Thymus (tissue), 11 donors: ENCODE results near the gene HOXD9. TPM values are rescaled to one million over a fixed set of nuclear protein-coding genes. Genes with fewer than 3 reads are reported as not detected.

ENCODE experiments used
- DNase-seq, 9 donors: peaks; one replicate each; pipeline ENCODE4 v3.0.0-alpha.2; 2013; ENCODE audit warnings: low spot score in 9 of 9, low read depth in 6 of 9, missing footprints in 1 of 9
- H3K27ac ChIP-seq, 2 donors: one replicate each; pipeline ENCODE4 v1.5.1; 2013; ENCODE audit warnings: control low read depth in 1 of 2, low read depth in 1 of 2, low read length in 1 of 2, mild to moderate bottlenecking in 1 of 2, moderate library complexity in 1 of 2
- H3K27me3 ChIP-seq, 2 donors: one replicate each; pipeline ENCODE4 v1.5.1; 2013; ENCODE audit warnings: low read length in 1 of 2; ENCODE audit not compliant: control insufficient read depth in 2 of 2, insufficient read depth in 1 of 2
- H3K36me3 ChIP-seq, 2 donors: one replicate each; pipeline ENCODE4 v1.5.1; 2013; ENCODE audit warnings: low read length in 1 of 2, mild to moderate bottlenecking in 1 of 2, moderate library complexity in 1 of 2; ENCODE audit not compliant: control insufficient read depth in 2 of 2, insufficient read depth in 2 of 2
- H3K4me1 ChIP-seq, 2 donors: one replicate each; pipeline ENCODE4 v1.5.1; 2013; ENCODE audit warnings: low read length in 2 of 2; ENCODE audit not compliant: control insufficient read depth in 2 of 2, insufficient read depth in 2 of 2
- H3K4me3 ChIP-seq, 2 donors: one replicate each; pipeline ENCODE4 v1.5.1; 2013; ENCODE audit warnings: low read length in 2 of 2, control low read depth in 1 of 2, mild to moderate bottlenecking in 1 of 2
- H3K9me3 ChIP-seq, 2 donors: one replicate each; pipeline ENCODE4 v1.5.1; 2013; ENCODE audit warnings: low read length in 1 of 2, mild to moderate bottlenecking in 1 of 2; ENCODE audit not compliant: control insufficient read depth in 2 of 2, insufficient read depth in 1 of 2
- WGBS: extraction: QIAGEN DNeasy Blood & Tissue Kit; methylation state at CpG from one replicate; pipeline ENCODE4 v1.1.7; 2013; 5-methylcytosine and 5-hydroxymethylcytosine counted together
- polyA plus RNA-seq: library from polyadenylated mRNA; stranded (reverse); fragments of 200-250 nt; gene quantifications from one replicate; pipeline ENCODE4 v1.2.3, GENCODE V29; 2013
- total RNA-seq: library from RNA; stranded (reverse); fragments of 120-200 nt; gene quantifications from one replicate; pipeline ENCODE4 v1.2.4, GENCODE V29; 2013
- donor health status: healthy.

The HOXD9 gene
- total and polyA plus RNA-seq, 2 donors, result 0.14 to 1.8 TPM

GRCh38 chr2:176120364-176121189 is 1.9 kb upstream of the HOXD9 start:
- DNase-seq, result no peak
- Histone ChIP-seq H3K27ac (no peak overlapping the region), H3K27me3 (peaks cover 95 to 100% of the 10 kb centered on the region in 2 donors), H3K36me3 (no peaks in the 10 kb centered on the region), H3K4me1 (peaks cover 4 to 9% of the 10 kb centered on the region in 2 donors), H3K9me3 (peaks cover 0 to 19% of the 10 kb centered on the region in 2 donors), H3K4me3 (no peak overlapping the region)
- 18% methylated on average over 13 of the region's 13 CpGs for WGBS

GRCh38 chr2:176121190-176122051 is 1.1 kb upstream of the HOXD9 start:
- no peak overlapping the region for H3K4me3 ChIP-seq
- no peak for DNase-seq

GRCh38 chr2:176122052-176122682 is 352 bp upstream of the HOXD9 start:
- H3K9me3 ChIP-seq, result peaks cover 0 to 12% of the 10 kb centered on the region in 2 donors
- DNase-seq, result peak in 1 of 9 donors; percentile 51
- 4% methylated on average over 47 of the region's 47 CpGs for WGBS
- H3K27me3 ChIP-seq, result peaks cover 94 to 100% of the 10 kb centered on the region in 2 donors
- H3K4me1 ChIP-seq, result peaks cover 4 to 9% of the 10 kb centered on the region in 2 donors
- peak overlapping the region; percentile 5 to 20 for H3K4me3 ChIP-seq
- H3K36me3 ChIP-seq, result no peaks in the 10 kb centered on the region
- no peak overlapping the region for H3K27ac ChIP-seq

More at GRCh38 chr2:176121190-176122051, 1.1 kb upstream of the HOXD9 start:
- peaks cover 0 to 14% of the 10 kb centered on the region in 2 donors for H3K9me3 ChIP-seq
- no peaks in the 10 kb centered on the region for H3K36me3 ChIP-seq
- peaks cover 95 to 100% of the 10 kb centered on the region in 2 donors for H3K27me3 ChIP-seq
- H3K4me1 ChIP-seq, result peaks cover 4 to 9% of the 10 kb centered on the region in 2 donors
- H3K27ac ChIP-seq, result no peak overlapping the region
- WGBS, result 12% methylated on average over 53 of the region's 53 CpGs

- no peak overlapping the region for H3K4me3 ChIP-seq
- no peaks in the 10 kb centered on the region for H3K36me3 ChIP-seq
- 7% methylated on average over 40 of the region's 40 CpGs for WGBS
- no peak for DNase-seq
- peaks cover 93 to 100% of the 10 kb centered on the region in 2 donors for H3K27me3 ChIP-seq
- H3K4me1 ChIP-seq, result peaks cover 4 to 12% of the 10 kb centered on the region in 2 donors
- peaks cover 0 to 14% of the 10 kb centered on the region in 2 donors for H3K9me3 ChIP-seq
- no peak overlapping the region for H3K27ac ChIP-seq
These were observed 1.0 kb downstream of the HOXD9 start for GRCh38 chr2:176123411-176124109.

- DNase-seq, result no peak
- Histone ChIP-seq H3K4me3 (no peak overlapping the region), H3K27me3 (peaks cover 94 to 100% of the 10 kb centered on the region in 2 donors), H3K9me3 (peaks cover 0 to 22% of the 10 kb centered on the region in 2 donors), H3K36me3 (no peaks in the 10 kb centered on the region), H3K27ac (no peak overlapping the region), H3K4me1 (peaks cover 4 to 17% of the 10 kb centered on the region in 2 donors)
- WGBS, result 12% methylated on average over 34 of the region's 34 CpGs
These were observed 1.8 kb downstream of the HOXD9 start for GRCh38 chr2:176124110-176124946.

- H3K4me3 ChIP-seq, result no peak overlapping the region
- no peak for DNase-seq
- 35% methylated on average over 9 of the region's 9 CpGs for WGBS
- no peaks in the 10 kb centered on the region for H3K36me3 ChIP-seq
- peaks cover 0 to 23% of the 10 kb centered on the region in 2 donors for H3K9me3 ChIP-seq
- H3K27me3 ChIP-seq, result peaks cover 94 to 99% of the 10 kb centered on the region in 2 donors
- no peak overlapping the region for H3K27ac ChIP-seq
- H3K4me1 ChIP-seq, result peaks cover 5 to 18% of the 10 kb centered on the region in 2 donors
These were observed 2.6 kb downstream of the HOXD9 start for GRCh38 chr2:176124947-176125771.

GRCh38 chr2:176125772-176126054 is 3.2 kb downstream of the HOXD9 start:
- no peak overlapping the region for H3K27ac ChIP-seq

More at GRCh38 chr2:176125772-176126054, 3.2 kb downstream of the HOXD9 start:
- H3K36me3 ChIP-seq, result no peaks in the 10 kb centered on the region
- no peak for DNase-seq
- H3K9me3 ChIP-seq, result peaks cover 0 to 23% of the 10 kb centered on the region in 2 donors
- H3K27me3 ChIP-seq, result peaks cover 95 to 99% of the 10 kb centered on the region in 2 donors
- WGBS, result 19% methylated on average over 6 of the region's 6 CpGs
- no peak overlapping the region for H3K4me3 ChIP-seq
- H3K4me1 ChIP-seq, result peaks cover 11 to 18% of the 10 kb centered on the region in 2 donors
